Peyer's patch (tissue), 4 donors: ENCODE results near the gene LRAT. TPM values are rescaled to one million over a fixed set of nuclear protein-coding genes. Genes with fewer than 3 reads are reported as not detected.

ENCODE experiments used
- DNase-seq, 3 donors: peaks; one replicate each; pipeline ENCODE4 v3.0.0-alpha.2; 2017 to 2019
- H3K27ac ChIP-seq, 4 donors: fragments of 200-600 bp; sonication (generic); one replicate each; pipeline ENCODE4 v1.5.1; 2016 to 2019
- H3K27me3 ChIP-seq, 2 donors: fragments of 200-600 bp; sonication (generic); one replicate each; pipeline ENCODE4 v1.5.1; 2019
- H3K36me3 ChIP-seq, 3 donors: fragments of 200-600 bp; sonication (generic); one replicate each; pipeline ENCODE4 v1.5.1; 2016 to 2019
- H3K4me1 ChIP-seq, 4 donors: fragments of 200-600 bp; sonication (generic); one replicate each; pipeline ENCODE4 v1.5.1; 2016 to 2019
- H3K4me3 ChIP-seq, 4 donors: fragments of 200-600 bp; sonication (generic); 1 replicate in 3 of 4; 2 replicates in 1 of 4; pipeline ENCODE4 v1.5.1; 2016 to 2019; ENCODE audit warnings: mild to moderate bottlenecking in 1 of 4
- H3K9me3 ChIP-seq, 4 donors: fragments of 200-600 bp; sonication (generic); one replicate each; pipeline ENCODE4 v1.5.1; 2016 to 2019; ENCODE audit warnings: mild to moderate bottlenecking in 1 of 4
- CTCF ChIP-seq, 6 experiments: fragments of 450-650 bp in 4 of 6; fragments of 200-600 bp in 2 of 6; sonication (generic) in 1 of 6; IDR thresholded peaks; one replicate each; pipeline ENCODE4 v1.5.1; 2017 to 2019; ENCODE audit warnings: antibody characterized with exemption in 6 of 6, mild to moderate bottlenecking in 3 of 6, moderate library complexity in 1 of 6
- POLR2A ChIP-seq, 2 donors: fragments of 450-650 bp; IDR thresholded peaks; one replicate each; pipeline ENCODE4 v1.5.1; 2017; ENCODE audit warnings: antibody characterized with exemption in 2 of 2, mild to moderate bottlenecking in 2 of 2, moderate library complexity in 2 of 2
- small RNA-seq, 2 donors: library from RNA; depleted of rRNA; stranded (forward); fragments of <200 nt; gene quantifications; one replicate each; pipeline ENCODE3, GENCODE V24; 2016
- total RNA-seq, 4 donors: library from RNA; depleted of rRNA; stranded (reverse); fragments of >200 nt; gene quantifications; one replicate each; pipeline ENCODE4 v1.1.0, GENCODE V29; 2016

The LRAT gene
- total RNA-seq, 4 donors from 2014 or later = 2.8 to 7.4 (median 2.9) TPM; not detected in 1

DNA sequence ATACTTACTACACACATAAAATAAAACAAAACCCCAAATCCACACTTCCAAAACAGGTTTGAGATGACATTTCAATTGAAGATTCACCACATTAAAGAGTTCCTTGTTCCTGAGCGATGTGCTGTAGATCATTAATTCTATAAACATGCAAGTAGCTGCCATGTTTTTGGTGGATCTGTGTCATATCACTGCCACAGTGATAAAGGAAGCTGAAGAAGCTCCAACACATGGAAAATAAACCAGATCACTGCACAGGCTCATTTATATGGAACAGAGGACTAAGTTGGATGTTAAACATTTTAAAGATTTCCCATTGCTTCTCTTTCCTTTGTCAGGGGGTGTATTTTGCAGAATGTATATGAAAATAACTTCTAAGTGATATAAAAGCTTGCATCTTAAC, 34.5 kb downstream of the LRAT start:
- Histone ChIP-seq H3K9me3 (no peaks in the 10 kb centered on the region), H3K4me3 (no peak overlapping the region), H3K27ac (no peak overlapping the region), H3K27me3 (no peaks in the 10 kb centered on the region), H3K4me1 (no peaks in the 10 kb centered on the region), H3K36me3 (no peaks in the 10 kb centered on the region)
- DNase-seq = no peak
- TF ChIP-seq POLR2A (IDR thresholded peaks at IDR 0.05) (no peak), CTCF (IDR thresholded peaks at IDR 0.05) (no peak)

DNA sequence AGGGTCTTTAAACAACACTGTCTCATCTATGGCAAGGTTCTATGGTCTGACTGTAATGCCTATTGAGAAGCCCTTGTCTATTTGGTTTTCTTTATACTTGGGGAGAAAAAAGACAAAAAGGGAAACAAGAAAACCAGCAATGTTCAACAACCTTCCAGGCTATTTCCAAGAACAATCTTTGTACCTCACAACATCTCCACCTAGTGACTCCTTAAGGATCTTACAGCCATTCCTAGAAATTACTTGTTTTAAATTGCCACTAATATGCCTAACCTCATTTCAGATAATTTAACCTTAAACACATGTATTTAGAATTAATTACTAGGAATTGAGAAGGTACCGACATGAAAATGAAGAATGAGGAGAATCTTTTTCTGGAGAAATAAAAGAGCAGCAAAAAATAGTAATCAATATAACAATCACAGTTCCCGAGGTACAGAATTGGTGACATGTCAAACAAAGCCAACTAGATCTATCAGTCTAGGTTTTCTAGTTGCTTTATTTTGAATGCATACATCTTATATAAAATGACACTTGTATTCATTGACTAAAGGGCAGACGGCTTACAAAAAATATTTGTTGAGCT, 35.7 kb downstream of the LRAT start:
- no peaks in the 10 kb centered on the region for H3K27me3 ChIP-seq
- H3K27ac ChIP-seq = no peak overlapping the region
- H3K9me3 ChIP-seq = no peaks in the 10 kb centered on the region
- H3K4me3 ChIP-seq = no peak overlapping the region
- no peaks in the 10 kb centered on the region for H3K36me3 ChIP-seq
- DNase-seq = no peak
- TF ChIP-seq CTCF (IDR thresholded peaks at IDR 0.05) (peak in 4 of 6 experiments; percentile 30 to 82 (median 76)), POLR2A (IDR thresholded peaks at IDR 0.05) (no peak)
- H3K4me1 ChIP-seq = no peaks in the 10 kb centered on the region

DNA sequence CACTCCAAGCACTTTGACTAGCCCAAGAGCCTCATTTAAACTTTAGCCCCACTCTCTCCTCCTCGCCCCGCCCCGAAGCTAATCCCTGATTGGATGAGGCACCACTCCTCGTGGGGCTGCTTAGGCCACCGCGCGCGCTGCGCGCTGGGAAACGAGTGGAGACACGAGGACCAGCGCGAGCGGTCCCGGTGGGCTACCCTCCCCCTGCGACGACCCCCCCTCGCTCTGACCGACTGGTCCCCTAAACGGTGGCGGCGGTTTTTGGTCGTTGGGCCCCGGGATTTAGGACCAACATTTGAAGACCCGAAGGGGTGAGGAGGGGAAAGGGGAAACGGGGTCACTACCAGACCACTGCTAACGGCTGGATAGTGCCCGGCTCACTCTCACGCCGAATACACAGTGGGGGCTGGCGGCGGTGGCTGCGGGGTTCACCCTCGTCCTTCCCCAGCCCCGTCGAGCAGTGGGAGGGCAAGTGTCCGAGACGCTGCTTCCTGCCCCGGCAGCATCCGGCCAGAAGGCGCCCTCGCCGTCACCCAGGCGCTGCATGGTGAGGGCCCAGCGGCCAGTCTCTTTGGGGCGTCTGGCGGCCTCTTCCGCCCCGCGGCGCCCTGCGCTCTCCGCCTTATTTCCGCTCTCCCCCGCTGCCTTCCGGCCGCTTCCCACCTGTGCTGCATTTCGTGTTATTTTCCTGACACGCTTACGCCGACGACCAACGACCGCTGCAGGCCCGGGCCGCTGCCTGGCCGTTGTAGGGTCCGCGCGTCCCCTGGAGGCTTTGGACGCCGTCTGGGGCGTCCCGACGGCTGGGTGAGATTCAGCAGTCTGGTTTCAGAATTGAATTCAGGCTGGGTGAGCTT, 37.6 kb downstream of the LRAT start, which contains the start of gene RBM46:
TSS of gene RBM46 (plus strand) at position 147 of the 857 bp plus-strand sequence. CDS start 15,481 bp downstream, outside the sequence.
- Histone ChIP-seq H3K4me1 (no peaks in the 10 kb centered on the region), H3K4me3 (no peak within 1 kb of the TSS)
- no peak for TF ChIP-seq POLR2A (IDR thresholded peaks at IDR 0.05)
- no peak for TF ChIP-seq CTCF (IDR thresholded peaks at IDR 0.05)

GRCh38 chr4:154781983-154782293, 38.1 kb downstream of the LRAT start:
- DNase-seq = no peak
- Histone ChIP-seq H3K4me1 (no peaks in the 10 kb centered on the region), H3K27ac (no peak overlapping the region), H3K9me3 (no peaks in the 10 kb centered on the region), H3K36me3 (no peaks in the 10 kb centered on the region), H3K27me3 (no peaks in the 10 kb centered on the region), H3K4me3 (no peak overlapping the region)
- no peak for TF ChIP-seq POLR2A (IDR thresholded peaks at IDR 0.05)
- TF ChIP-seq CTCF (IDR thresholded peaks at IDR 0.05) = no peak

More for the DNA sequence above, 37.6 kb downstream of the LRAT start, which contains the start of gene RBM46:
- Histone ChIP-seq H3K36me3 (no peaks in the 10 kb centered on the region), H3K27me3 (no peaks in the 10 kb centered on the region), H3K9me3 (no peaks in the 10 kb centered on the region), H3K27ac (no peak within 1 kb of the TSS)
- no peak for DNase-seq

Small RNA genes within 50 kb of the gene (small RNA-seq; reads per million reads assigned to genes)
- 0 reads per million in 2 donors for gene NDUFB2P1
- gene RNU2-44P = 0 reads per million in 2 donors
- 0 reads per million in 2 donors for gene RNU2-66P

Other genes with a start within 250 kb of the LRAT start
- 10 to 100 TPM; 23.4 to 68.5 (median 42.4) TPM for gene PLRG1, start 193.6 kb upstream of the LRAT start, total RNA-seq
- not detected for gene FGB, start 181.0 kb upstream of the LRAT start, total RNA-seq
- not detected for gene FGA, start 153.3 kb upstream of the LRAT start, total RNA-seq
- gene FGG, start 131.3 kb upstream of the LRAT start, total RNA-seq = not detected
- gene RBM46, start 37.3 kb downstream of the LRAT start, total RNA-seq = not detected